Neural cell (in vitro differentiated cells): ENCODE results near the gene WDR7. TPM values are rescaled to one million over a fixed set of nuclear protein-coding genes. Genes with fewer than 3 reads are reported as not detected.

ENCODE experiments used
- H2AFZ ChIP-seq: fragments of 200-600, 300-800 bp; sonication (generic), shearing (Covaris generic); 2 replicates; pipeline ENCODE4 v1.6.0; 2014; ENCODE audit warnings: low read depth, mild to moderate bottlenecking, antibody characterized with exemption, low read length, moderate library complexity
- H3F3A ChIP-seq: fragments of 200-600 bp; shearing (Covaris generic); 2 replicates; pipeline ENCODE4 v1.6.1; 2016; ENCODE audit warnings: mild to moderate bottlenecking, moderate library complexity, mixed read lengths, antibody characterized with exemption, low read length; ENCODE audit not compliant: insufficient read depth, poor library complexity, severe bottlenecking
- H3K27ac ChIP-seq: fragments of 200-600, 300-800 bp; sonication (generic), shearing (Covaris generic); 2 replicates; pipeline ENCODE4 v1.5.1; 2014; ENCODE audit warnings: mild to moderate bottlenecking, low read length, moderate library complexity
- H3K27me3 ChIP-seq: fragments of 300-800, 200-600 bp; sonication (generic), shearing (Covaris generic); 2 replicates; pipeline ENCODE4 v1.6.0; 2014; ENCODE audit warnings: mild to moderate bottlenecking, low read depth, low read length, moderate library complexity; ENCODE audit not compliant: insufficient read depth
- H3K36me3 ChIP-seq: fragments of 300-800, 200-600 bp; sonication (generic), shearing (Covaris generic); 2 replicates; pipeline ENCODE4 v1.5.1; 2014; ENCODE audit warnings: mild to moderate bottlenecking, antibody characterized with exemption, low read length, moderate library complexity; ENCODE audit not compliant: insufficient read depth
- H3K4me2 ChIP-seq: fragments of 300-800, 200-600 bp; sonication (generic), shearing (Covaris generic); 2 replicates; pipeline ENCODE4 v1.6.0; 2014; ENCODE audit warnings: mild to moderate bottlenecking, low read length
- H3K4me3 ChIP-seq: fragments of 300-800, 200-600 bp; sonication (generic), shearing (Covaris generic); 2 replicates; pipeline ENCODE4 v1.5.1; 2014; ENCODE audit warnings: mild to moderate bottlenecking, low read length, moderate library complexity
- H3K79me2 ChIP-seq: fragments of 200-600 bp; shearing (Covaris generic); replicated peaks from 2 replicates; pipeline ENCODE4 v1.6.0; 2014; ENCODE audit warnings: mild to moderate bottlenecking, low read length, moderate library complexity; ENCODE audit not compliant: insufficient read depth
- H3K9ac ChIP-seq: fragments of 300-800, 200-600 bp; sonication (generic), shearing (Covaris generic); 2 replicates; pipeline ENCODE4 v1.6.1; 2016; ENCODE audit warnings: mild to moderate bottlenecking, low read length, mixed read lengths
- H3K9me2 ChIP-seq: fragments of 200-600 bp; shearing (Covaris generic); 2 replicates; pipeline ENCODE4 v1.6.1; 2016; ENCODE audit warnings: mild to moderate bottlenecking, low read length, mixed read lengths; ENCODE audit not compliant: insufficient read depth
- H3K9me3 ChIP-seq: fragments of 200-600, 300-800 bp; sonication (generic), shearing (Covaris generic); 2 replicates; pipeline ENCODE4 v1.6.1; 2016; ENCODE audit warnings: mild to moderate bottlenecking, mixed run types, low read length, moderate library complexity, mixed read lengths
- H4K20me1 ChIP-seq: fragments of 200-600 bp; shearing (Covaris generic); 2 replicates; pipeline ENCODE4 v1.6.1; 2016; ENCODE audit warnings: mild to moderate bottlenecking, mixed run types; ENCODE audit not compliant: insufficient read depth
- CTCF ChIP-seq: fragments of 450-650 bp; IDR thresholded peaks from 2 replicates; pipeline ENCODE4 v1.5.1; 2014; ENCODE audit warnings: antibody characterized with exemption, mild to moderate bottlenecking, moderate library complexity; ENCODE audit not compliant: poor library complexity, severe bottlenecking
- EP300 ChIP-seq: fragments of 450-650 bp; conservative IDR thresholded peaks from 2 replicates; pipeline ENCODE4 v1.6.1; 2014; ENCODE audit warnings: antibody characterized with exemption, mild to moderate bottlenecking, moderate library complexity; ENCODE audit not compliant: poor library complexity, severe bottlenecking
- EZH2 ChIP-seq: fragments of 200-600, 300-800 bp; shearing (Covaris generic), sonication (generic); IDR thresholded peaks from 2 replicates; pipeline ENCODE4 v1.6.1; 2014; ENCODE audit warnings: antibody characterized with exemption, low read length, borderline replicate concordance, mild to moderate bottlenecking; ENCODE audit not compliant: insufficient read depth, poor library complexity, severe bottlenecking
- MXI1 ChIP-seq: fragments of 450-650 bp; conservative IDR thresholded peaks from 2 replicates; pipeline ENCODE4 v1.6.1; 2014; ENCODE audit warnings: antibody characterized with exemption, mild to moderate bottlenecking; ENCODE audit not compliant: poor library complexity, severe bottlenecking
- POLR2AphosphoS5 ChIP-seq: IDR thresholded peaks from 2 replicates; pipeline ENCODE4 v1.6.1; 2012
- RAD21 ChIP-seq: fragments of 450-650 bp; conservative IDR thresholded peaks from 2 replicates; pipeline ENCODE4 v1.6.1; 2014; ENCODE audit warnings: antibody characterized with exemption, mild to moderate bottlenecking, moderate library complexity
- SMC3 ChIP-seq: fragments of 450-650 bp; conservative IDR thresholded peaks from 2 replicates; pipeline ENCODE4 v1.6.1; 2014; ENCODE audit warnings: antibody characterized with exemption, mild to moderate bottlenecking, moderate library complexity; ENCODE audit not compliant: poor library complexity
- TAF1 ChIP-seq: IDR thresholded peaks from 2 replicates; pipeline ENCODE4 v1.6.1; 2012; ENCODE audit warnings: low read depth
- polyA plus RNA-seq: library from polyadenylated mRNA; depleted of rRNA; stranded (reverse); fragments of >200 nt; gene quantifications from 2 replicates; pipeline ENCODE4 v1.2.3, GENCODE V29; 2014
- TF ChIP-seq, protein P1 (sequence below): IDR thresholded peaks from 2 replicates; pipeline ENCODE4 v1.6.1; 2012; ENCODE audit warnings: borderline replicate concordance

The WDR7 gene
- polyA plus RNA-seq, 1 donor from 2014 or later, result 15.1 TPM

DNA sequence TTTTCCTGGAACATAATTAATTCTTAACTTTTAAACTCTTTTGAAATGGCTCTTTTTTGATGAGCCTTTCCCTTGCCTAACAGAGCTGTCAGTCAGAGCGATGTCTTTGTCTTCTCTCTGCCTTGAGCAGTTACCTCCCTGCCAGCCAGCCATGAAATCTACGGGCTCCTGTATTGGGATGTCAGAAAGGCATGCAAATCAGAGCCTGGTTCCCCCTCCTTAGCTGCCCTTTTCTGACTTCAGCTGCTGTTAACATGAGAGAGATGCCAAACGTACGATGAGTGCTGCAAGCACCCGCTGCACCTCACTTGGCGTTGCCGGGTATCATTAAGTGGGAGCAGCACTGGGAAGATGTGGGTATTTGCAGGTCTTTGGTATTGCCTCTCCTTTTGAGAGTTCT, 364.3 kb downstream of the WDR7 start:
- Histone ChIP-seq H3K27me3 (no peaks in the 10 kb centered on the region), H3K4me2 (no peak overlapping the region), H3K36me3 (no peaks in the 10 kb centered on the region), H2AFZ (no peak overlapping the region), H3F3A (no peaks in the 10 kb centered on the region), H3K4me3 (peak overlapping the region; percentile 4), H3K27ac (peak overlapping the region; percentile 54), H3K9me2 (no peaks in the 10 kb centered on the region), H4K20me1 (no peaks in the 10 kb centered on the region), H3K79me2 (no peaks in the 10 kb centered on the region), H3K9ac (peak overlapping the region; percentile 34), H3K9me3 (no peaks in the 10 kb centered on the region)
- no peak for TF ChIP-seq MXI1
- TF ChIP-seq SMC3, result no peak
- TF ChIP-seq POLR2AphosphoS5, result peak; percentile 10

- no peaks in the 10 kb centered on the region for H3K27me3 ChIP-seq
- no peaks in the 10 kb centered on the region for H3F3A ChIP-seq
- H3K27ac ChIP-seq, result no peak overlapping the region
- no peaks in the 10 kb centered on the region for H3K9me3 ChIP-seq
- H3K9ac ChIP-seq, result no peak overlapping the region
- H3K4me3 ChIP-seq, result no peak overlapping the region
- no peaks in the 10 kb centered on the region for H4K20me1 ChIP-seq
- no peak for TF ChIP-seq MXI1
- no peak for TF ChIP-seq RAD21
- no peak for TF ChIP-seq SMC3
- TF ChIP-seq EZH2, result no peak
- TF ChIP-seq, protein P1, sequence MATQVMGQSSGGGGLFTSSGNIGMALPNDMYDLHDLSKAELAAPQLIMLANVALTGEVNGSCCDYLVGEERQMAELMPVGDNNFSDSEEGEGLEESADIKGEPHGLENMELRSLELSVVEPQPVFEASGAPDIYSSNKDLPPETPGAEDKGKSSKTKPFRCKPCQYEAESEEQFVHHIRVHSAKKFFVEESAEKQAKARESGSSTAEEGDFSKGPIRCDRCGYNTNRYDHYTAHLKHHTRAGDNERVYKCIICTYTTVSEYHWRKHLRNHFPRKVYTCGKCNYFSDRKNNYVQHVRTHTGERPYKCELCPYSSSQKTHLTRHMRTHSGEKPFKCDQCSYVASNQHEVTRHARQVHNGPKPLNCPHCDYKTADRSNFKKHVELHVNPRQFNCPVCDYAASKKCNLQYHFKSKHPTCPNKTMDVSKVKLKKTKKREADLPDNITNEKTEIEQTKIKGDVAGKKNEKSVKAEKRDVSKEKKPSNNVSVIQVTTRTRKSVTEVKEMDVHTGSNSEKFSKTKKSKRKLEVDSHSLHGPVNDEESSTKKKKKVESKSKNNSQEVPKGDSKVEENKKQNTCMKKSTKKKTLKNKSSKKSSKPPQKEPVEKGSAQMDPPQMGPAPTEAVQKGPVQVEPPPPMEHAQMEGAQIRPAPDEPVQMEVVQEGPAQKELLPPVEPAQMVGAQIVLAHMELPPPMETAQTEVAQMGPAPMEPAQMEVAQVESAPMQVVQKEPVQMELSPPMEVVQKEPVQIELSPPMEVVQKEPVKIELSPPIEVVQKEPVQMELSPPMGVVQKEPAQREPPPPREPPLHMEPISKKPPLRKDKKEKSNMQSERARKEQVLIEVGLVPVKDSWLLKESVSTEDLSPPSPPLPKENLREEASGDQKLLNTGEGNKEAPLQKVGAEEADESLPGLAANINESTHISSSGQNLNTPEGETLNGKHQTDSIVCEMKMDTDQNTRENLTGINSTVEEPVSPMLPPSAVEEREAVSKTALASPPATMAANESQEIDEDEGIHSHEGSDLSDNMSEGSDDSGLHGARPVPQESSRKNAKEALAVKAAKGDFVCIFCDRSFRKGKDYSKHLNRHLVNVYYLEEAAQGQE, result no peak
- H3K9me2 ChIP-seq, result no peaks in the 10 kb centered on the region
- no peak overlapping the region for H2AFZ ChIP-seq
- H3K4me2 ChIP-seq, result no peak overlapping the region
- no peaks in the 10 kb centered on the region for H3K79me2 ChIP-seq
- no peaks in the 10 kb centered on the region for H3K36me3 ChIP-seq
Observed at GRCh38 chr18:57018845-57019244, 367.7 kb downstream of the WDR7 start.

- H3K4me2 ChIP-seq, result no peak overlapping the region
- no peak overlapping the region for H2AFZ ChIP-seq
- H3F3A ChIP-seq, result peaks cover 4% of the 10 kb centered on the region
- no peaks in the 10 kb centered on the region for H3K36me3 ChIP-seq
- no peak overlapping the region for H3K4me3 ChIP-seq
- TF ChIP-seq CTCF (no peak), TAF1 (no peak), SMC3 (no peak), POLR2AphosphoS5 (no peak), EP300 (no peak)
- TF ChIP-seq, protein P1, result no peak
- H3K9ac ChIP-seq, result no peak overlapping the region
- no peaks in the 10 kb centered on the region for H3K27me3 ChIP-seq
- H4K20me1 ChIP-seq, result no peaks in the 10 kb centered on the region
- no peaks in the 10 kb centered on the region for H3K79me2 ChIP-seq
- no peaks in the 10 kb centered on the region for H3K9me2 ChIP-seq
- no peaks in the 10 kb centered on the region for H3K9me3 ChIP-seq
- H3K27ac ChIP-seq, result no peak overlapping the region
Observed at GRCh38 chr18:57022716-57023115, 371.6 kb downstream of the WDR7 start.
